HepG2 (cell line): ENCODE measurements around the gene CRLF3. TPM values are rescaled to one million over a fixed set of nuclear protein-coding genes. Genes with fewer than 3 reads are reported as not detected.

ENCODE experiments used
- EHMT2 ChIP-seq: fragments of 200-600 bp; sonication (generic); IDR thresholded peaks from 2 replicates; pipeline ENCODE4 v1.7.0; 2017; ENCODE audit warnings: antibody characterized with exemption, low read depth, low read length, borderline replicate concordance
- KDM5A ChIP-seq: fragments of 200-600 bp; sonication (generic); IDR thresholded peaks from 2 replicates; pipeline ENCODE4 v1.7.0; 2018; ENCODE audit warnings: antibody characterized with exemption, mild to moderate bottlenecking, low read length, borderline replicate concordance
- PRPF4 ChIP-seq: fragments of 200-400 bp; formaldehyde crosslinking; IDR thresholded peaks from 2 replicates; pipeline ENCODE4 v1.6.1; 2016; ENCODE audit warnings: low read length, low read depth; ENCODE audit not compliant: poor library complexity, severe bottlenecking
- SNAPC2 ChIP-seq: sonication (generic); formaldehyde crosslinking; IDR thresholded peaks from 2 replicates; pipeline ENCODE4 v1.8.1; 2022; ENCODE audit warnings: mild to moderate bottlenecking, missing genetic modification reagents
- ZMAT3 ChIP-seq: sonication (generic); formaldehyde crosslinking; conservative IDR thresholded peaks from 2 replicates; pipeline ENCODE4 v1.7.0; 2021; ENCODE audit warnings: missing genetic modification reagents
- ZNF441 ChIP-seq: sonication (generic); formaldehyde crosslinking; IDR thresholded peaks from 2 replicates; pipeline ENCODE4 v1.7.0; 2021; ENCODE audit warnings: missing genetic modification reagents, borderline replicate concordance
- ZNF644 ChIP-seq: IDR thresholded peaks from 2 replicates; pipeline ENCODE4 v1.6.1; 2016; ENCODE audit warnings: low read depth
- ZNF83 ChIP-seq: sonication (generic); formaldehyde crosslinking; IDR thresholded peaks from 2 replicates; pipeline ENCODE4 v1.4.0; 2020; ENCODE audit warnings: missing genetic modification reagents, mild to moderate bottlenecking, borderline replicate concordance
- polyA plus RNA-seq, 8 experiments: library from polyadenylated mRNA; depleted of rRNA in 3 of 8; stranded (reverse) in 7 of 8; unstranded in 1 of 8; fragments of >200 nt; fragmentation: Illumina TruSeq in 4 of 8; extraction: Trizol in 4 of 8; gene quantifications; 2 replicates each; pipeline versions ENCODE4 v1.2.1 to v1.2.3, GENCODE V29; 2011 to 2016; ENCODE audit warnings: low read depth in 4 of 8, missing spikeins in 1 of 8, mixed read lengths in 1 of 8; ENCODE audit not compliant: insufficient read depth in 1 of 8
- total RNA-seq, 5 experiments: library from RNA; depleted of rRNA; stranded (reverse); fragments of >200 nt; fragmentation: Illumina TruSeq; extraction: Trizol; gene quantifications; 2 replicates each; pipeline ENCODE4 v1.2.3, GENCODE V29; 2016; ENCODE audit warnings: low read depth in 1 of 5
- TF ChIP-seq, protein P1 (sequence below): IDR thresholded peaks from 2 replicates; pipeline ENCODE4 v1.4.0; 2020; ENCODE audit warnings: mild to moderate bottlenecking, missing genetic modification reagents
- TF ChIP-seq, protein P2 (sequence below): sonication (generic); formaldehyde crosslinking; conservative IDR thresholded peaks from 2 replicates; pipeline ENCODE4 v1.4.0; 2020; ENCODE audit warnings: mild to moderate bottlenecking, missing genetic modification reagents, moderate library complexity
- TF ChIP-seq, protein P3 (sequence below): sonication (generic); formaldehyde crosslinking; IDR thresholded peaks from 2 replicates; pipeline ENCODE4 v1.4.0; 2020; ENCODE audit warnings: mild to moderate bottlenecking, missing genetic modification reagents

The CRLF3 gene
- total and polyA plus RNA-seq, 2 of the 13 experiments (the other 11 are each of a cell fraction or from before 2014, with no cell fraction given) = 6.4 to 9.1 TPM

DNA sequence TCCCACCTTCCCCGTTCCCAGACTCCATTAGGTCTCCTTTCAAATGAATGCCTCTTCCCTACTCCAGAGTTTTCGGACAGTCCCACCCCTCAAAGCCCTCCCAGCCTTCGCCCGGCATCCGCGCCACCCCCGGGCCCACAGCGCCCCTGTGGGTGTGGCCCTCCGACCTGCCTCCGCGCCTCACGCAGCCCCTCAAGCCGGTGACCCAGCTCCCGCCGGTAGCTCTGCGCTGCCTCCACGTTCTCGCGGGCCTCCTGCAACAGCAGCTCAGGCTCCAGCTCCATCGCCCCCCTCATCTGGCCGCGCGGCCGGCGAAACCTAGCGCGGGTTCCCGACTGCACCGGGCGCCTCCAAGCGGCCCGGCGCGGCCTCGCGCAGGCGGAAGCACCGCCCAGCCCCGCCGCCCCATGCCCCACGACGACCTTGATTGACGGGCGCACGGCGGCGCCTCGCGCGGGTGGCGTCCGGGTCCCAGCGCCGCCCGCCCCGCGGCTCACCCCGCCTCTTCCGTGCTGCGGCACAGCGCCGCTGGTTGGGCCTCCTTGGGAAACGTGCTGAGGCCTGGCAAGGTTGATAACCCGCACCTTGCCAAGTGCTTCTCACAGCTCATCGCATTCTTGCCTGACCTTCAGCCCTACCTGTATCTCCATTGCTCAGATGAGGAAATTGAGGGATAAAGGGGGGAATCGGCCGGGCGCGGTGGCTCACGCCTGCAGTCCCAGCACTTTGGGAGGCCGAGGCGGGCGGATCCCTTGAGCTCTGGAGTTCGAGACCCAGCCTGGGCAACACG, at the start of gene CRLF3 (continued):
- TF ChIP-seq, protein P1, sequence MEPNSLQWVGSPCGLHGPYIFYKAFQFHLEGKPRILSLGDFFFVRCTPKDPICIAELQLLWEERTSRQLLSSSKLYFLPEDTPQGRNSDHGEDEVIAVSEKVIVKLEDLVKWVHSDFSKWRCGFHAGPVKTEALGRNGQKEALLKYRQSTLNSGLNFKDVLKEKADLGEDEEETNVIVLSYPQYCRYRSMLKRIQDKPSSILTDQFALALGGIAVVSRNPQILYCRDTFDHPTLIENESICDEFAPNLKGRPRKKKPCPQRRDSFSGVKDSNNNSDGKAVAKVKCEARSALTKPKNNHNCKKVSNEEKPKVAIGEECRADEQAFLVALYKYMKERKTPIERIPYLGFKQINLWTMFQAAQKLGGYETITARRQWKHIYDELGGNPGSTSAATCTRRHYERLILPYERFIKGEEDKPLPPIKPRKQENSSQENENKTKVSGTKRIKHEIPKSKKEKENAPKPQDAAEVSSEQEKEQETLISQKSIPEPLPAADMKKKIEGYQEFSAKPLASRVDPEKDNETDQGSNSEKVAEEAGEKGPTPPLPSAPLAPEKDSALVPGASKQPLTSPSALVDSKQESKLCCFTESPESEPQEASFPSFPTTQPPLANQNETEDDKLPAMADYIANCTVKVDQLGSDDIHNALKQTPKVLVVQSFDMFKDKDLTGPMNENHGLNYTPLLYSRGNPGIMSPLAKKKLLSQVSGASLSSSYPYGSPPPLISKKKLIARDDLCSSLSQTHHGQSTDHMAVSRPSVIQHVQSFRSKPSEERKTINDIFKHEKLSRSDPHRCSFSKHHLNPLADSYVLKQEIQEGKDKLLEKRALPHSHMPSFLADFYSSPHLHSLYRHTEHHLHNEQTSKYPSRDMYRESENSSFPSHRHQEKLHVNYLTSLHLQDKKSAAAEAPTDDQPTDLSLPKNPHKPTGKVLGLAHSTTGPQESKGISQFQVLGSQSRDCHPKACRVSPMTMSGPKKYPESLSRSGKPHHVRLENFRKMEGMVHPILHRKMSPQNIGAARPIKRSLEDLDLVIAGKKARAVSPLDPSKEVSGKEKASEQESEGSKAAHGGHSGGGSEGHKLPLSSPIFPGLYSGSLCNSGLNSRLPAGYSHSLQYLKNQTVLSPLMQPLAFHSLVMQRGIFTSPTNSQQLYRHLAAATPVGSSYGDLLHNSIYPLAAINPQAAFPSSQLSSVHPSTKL (CRISPR knock-in tag) = peak; percentile 34; the same call in 1 of the 2 replicates
- TF ChIP-seq, protein P2, sequence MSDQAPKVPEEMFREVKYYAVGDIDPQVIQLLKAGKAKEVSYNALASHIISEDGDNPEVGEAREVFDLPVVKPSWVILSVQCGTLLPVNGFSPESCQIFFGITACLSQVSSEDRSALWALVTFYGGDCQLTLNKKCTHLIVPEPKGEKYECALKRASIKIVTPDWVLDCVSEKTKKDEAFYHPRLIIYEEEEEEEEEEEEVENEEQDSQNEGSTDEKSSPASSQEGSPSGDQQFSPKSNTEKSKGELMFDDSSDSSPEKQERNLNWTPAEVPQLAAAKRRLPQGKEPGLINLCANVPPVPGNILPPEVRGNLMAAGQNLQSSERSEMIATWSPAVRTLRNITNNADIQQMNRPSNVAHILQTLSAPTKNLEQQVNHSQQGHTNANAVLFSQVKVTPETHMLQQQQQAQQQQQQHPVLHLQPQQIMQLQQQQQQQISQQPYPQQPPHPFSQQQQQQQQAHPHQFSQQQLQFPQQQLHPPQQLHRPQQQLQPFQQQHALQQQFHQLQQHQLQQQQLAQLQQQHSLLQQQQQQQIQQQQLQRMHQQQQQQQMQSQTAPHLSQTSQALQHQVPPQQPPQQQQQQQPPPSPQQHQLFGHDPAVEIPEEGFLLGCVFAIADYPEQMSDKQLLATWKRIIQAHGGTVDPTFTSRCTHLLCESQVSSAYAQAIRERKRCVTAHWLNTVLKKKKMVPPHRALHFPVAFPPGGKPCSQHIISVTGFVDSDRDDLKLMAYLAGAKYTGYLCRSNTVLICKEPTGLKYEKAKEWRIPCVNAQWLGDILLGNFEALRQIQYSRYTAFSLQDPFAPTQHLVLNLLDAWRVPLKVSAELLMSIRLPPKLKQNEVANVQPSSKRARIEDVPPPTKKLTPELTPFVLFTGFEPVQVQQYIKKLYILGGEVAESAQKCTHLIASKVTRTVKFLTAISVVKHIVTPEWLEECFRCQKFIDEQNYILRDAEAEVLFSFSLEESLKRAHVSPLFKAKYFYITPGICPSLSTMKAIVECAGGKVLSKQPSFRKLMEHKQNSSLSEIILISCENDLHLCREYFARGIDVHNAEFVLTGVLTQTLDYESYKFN = peak; percentile 39; the same call in 1 of the 2 replicates
- TF ChIP-seq EHMT2 (no peak), ZNF644 (peak; percentile 31; the same call in 1 of the 2 replicates), KDM5A (peak; percentile 56; the same call in 1 of the 2 replicates), ZNF441 (CRISPR knock-in tag) (peak; percentile 26; the same call in 1 of the 2 replicates), ZNF83 (CRISPR knock-in tag) (no peak), PRPF4 (no peak), ZMAT3 (CRISPR knock-in tag) (peak; percentile 60), SNAPC2 (CRISPR knock-in tag) (no peak)
- TF ChIP-seq, protein P3, sequence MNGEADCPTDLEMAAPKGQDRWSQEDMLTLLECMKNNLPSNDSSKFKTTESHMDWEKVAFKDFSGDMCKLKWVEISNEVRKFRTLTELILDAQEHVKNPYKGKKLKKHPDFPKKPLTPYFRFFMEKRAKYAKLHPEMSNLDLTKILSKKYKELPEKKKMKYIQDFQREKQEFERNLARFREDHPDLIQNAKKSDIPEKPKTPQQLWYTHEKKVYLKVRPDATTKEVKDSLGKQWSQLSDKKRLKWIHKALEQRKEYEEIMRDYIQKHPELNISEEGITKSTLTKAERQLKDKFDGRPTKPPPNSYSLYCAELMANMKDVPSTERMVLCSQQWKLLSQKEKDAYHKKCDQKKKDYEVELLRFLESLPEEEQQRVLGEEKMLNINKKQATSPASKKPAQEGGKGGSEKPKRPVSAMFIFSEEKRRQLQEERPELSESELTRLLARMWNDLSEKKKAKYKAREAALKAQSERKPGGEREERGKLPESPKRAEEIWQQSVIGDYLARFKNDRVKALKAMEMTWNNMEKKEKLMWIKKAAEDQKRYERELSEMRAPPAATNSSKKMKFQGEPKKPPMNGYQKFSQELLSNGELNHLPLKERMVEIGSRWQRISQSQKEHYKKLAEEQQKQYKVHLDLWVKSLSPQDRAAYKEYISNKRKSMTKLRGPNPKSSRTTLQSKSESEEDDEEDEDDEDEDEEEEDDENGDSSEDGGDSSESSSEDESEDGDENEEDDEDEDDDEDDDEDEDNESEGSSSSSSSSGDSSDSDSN = peak; percentile 93
